ENCODE results near the gene FAM8A1. TPM values are rescaled to one million over a fixed set of nuclear protein-coding genes. Genes with fewer than 3 reads are reported as not detected.

FAM8A1 gene
- total and polyA plus RNA-seq, 2 of the 13 experiments (the other 11 are each of a cell fraction or from before 2014, with no cell fraction given) = 30.5 to 34.3 TPM

GRCh38 chr6:17599877-17600526 lies at the start of gene FAM8A1 (continued):
- TF ChIP-seq, protein P1, sequence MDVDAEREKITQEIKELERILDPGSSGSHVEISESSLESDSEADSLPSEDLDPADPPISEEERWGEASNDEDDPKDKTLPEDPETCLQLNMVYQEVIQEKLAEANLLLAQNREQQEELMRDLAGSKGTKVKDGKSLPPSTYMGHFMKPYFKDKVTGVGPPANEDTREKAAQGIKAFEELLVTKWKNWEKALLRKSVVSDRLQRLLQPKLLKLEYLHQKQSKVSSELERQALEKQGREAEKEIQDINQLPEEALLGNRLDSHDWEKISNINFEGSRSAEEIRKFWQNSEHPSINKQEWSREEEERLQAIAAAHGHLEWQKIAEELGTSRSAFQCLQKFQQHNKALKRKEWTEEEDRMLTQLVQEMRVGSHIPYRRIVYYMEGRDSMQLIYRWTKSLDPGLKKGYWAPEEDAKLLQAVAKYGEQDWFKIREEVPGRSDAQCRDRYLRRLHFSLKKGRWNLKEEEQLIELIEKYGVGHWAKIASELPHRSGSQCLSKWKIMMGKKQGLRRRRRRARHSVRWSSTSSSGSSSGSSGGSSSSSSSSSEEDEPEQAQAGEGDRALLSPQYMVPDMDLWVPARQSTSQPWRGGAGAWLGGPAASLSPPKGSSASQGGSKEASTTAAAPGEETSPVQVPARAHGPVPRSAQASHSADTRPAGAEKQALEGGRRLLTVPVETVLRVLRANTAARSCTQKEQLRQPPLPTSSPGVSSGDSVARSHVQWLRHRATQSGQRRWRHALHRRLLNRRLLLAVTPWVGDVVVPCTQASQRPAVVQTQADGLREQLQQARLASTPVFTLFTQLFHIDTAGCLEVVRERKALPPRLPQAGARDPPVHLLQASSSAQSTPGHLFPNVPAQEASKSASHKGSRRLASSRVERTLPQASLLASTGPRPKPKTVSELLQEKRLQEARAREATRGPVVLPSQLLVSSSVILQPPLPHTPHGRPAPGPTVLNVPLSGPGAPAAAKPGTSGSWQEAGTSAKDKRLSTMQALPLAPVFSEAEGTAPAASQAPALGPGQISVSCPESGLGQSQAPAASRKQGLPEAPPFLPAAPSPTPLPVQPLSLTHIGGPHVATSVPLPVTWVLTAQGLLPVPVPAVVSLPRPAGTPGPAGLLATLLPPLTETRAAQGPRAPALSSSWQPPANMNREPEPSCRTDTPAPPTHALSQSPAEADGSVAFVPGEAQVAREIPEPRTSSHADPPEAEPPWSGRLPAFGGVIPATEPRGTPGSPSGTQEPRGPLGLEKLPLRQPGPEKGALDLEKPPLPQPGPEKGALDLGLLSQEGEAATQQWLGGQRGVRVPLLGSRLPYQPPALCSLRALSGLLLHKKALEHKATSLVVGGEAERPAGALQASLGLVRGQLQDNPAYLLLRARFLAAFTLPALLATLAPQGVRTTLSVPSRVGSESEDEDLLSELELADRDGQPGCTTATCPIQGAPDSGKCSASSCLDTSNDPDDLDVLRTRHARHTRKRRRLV (CRISPR knock-in tag; IDR thresholded peaks at IDR 0.05) = no peak
- TF ChIP-seq, protein P2, sequence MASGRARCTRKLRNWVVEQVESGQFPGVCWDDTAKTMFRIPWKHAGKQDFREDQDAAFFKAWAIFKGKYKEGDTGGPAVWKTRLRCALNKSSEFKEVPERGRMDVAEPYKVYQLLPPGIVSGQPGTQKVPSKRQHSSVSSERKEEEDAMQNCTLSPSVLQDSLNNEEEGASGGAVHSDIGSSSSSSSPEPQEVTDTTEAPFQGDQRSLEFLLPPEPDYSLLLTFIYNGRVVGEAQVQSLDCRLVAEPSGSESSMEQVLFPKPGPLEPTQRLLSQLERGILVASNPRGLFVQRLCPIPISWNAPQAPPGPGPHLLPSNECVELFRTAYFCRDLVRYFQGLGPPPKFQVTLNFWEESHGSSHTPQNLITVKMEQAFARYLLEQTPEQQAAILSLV (CRISPR knock-in tag; IDR thresholded peaks at IDR 0.05; ENCODE audit: borderline replicate concordance) = peak; percentile 31; the same call in 1 of the 2 replicates
- TF ChIP-seq HNF4G (IDR thresholded peaks at IDR 0.05; ENCODE audit: borderline replicate concordance, low read depth, low read length) (no peak), HNF4G (CRISPR knock-in tag; IDR thresholded peaks at IDR 0.05; ENCODE audit: borderline replicate concordance, low read depth) (no peak), NFRKB (IDR thresholded peaks at IDR 0.05) (no peak), MIER3 (CRISPR knock-in tag; IDR thresholded peaks at IDR 0.05; ENCODE audit: borderline replicate concordance) (peak; percentile 65; the same call in 1 of the 2 replicates), KDM5B (CRISPR knock-in tag; IDR thresholded peaks at IDR 0.05; ENCODE audit: borderline replicate concordance) (no peak; the same call in 1 of the 2 replicates), EED (CRISPR knock-in tag; IDR thresholded peaks at IDR 0.05) (no peak), GATAD1 (CRISPR knock-in tag; IDR thresholded peaks at IDR 0.05) (peak; percentile 84), ATF6 (CRISPR knock-in tag; conservative IDR thresholded peaks at IDR 0.05) (no peak), ZNF354B (CRISPR knock-in tag; IDR thresholded peaks at IDR 0.05) (peak; percentile 84; the same call in 1 of the 2 replicates), POGK (CRISPR knock-in tag; conservative IDR thresholded peaks at IDR 0.05) (peak; percentile 70; the same call in 1 of the 2 replicates), ZNF558 (CRISPR knock-in tag; IDR thresholded peaks at IDR 0.05; ENCODE audit: borderline replicate concordance) (no peak), ZSCAN29 (CRISPR knock-in tag; conservative IDR thresholded peaks at IDR 0.05) (peak; percentile 62; the same call in 1 of the 2 replicates), CTCF (CRISPR knock-in tag; IDR thresholded peaks at IDR 0.05) (peak; percentile 74), ZNF672 (CRISPR knock-in tag; IDR thresholded peaks at IDR 0.05) (no peak), EZH2 (conservative IDR thresholded peaks at IDR 0.05; ENCODE audit: low read depth, low read length) (no peak), ZNF557 (CRISPR knock-in tag; IDR thresholded peaks at IDR 0.05) (no peak; the same call in 1 of the 2 replicates)
